ENCODE measurements around the gene SETX.

SETX gene

DNA sequence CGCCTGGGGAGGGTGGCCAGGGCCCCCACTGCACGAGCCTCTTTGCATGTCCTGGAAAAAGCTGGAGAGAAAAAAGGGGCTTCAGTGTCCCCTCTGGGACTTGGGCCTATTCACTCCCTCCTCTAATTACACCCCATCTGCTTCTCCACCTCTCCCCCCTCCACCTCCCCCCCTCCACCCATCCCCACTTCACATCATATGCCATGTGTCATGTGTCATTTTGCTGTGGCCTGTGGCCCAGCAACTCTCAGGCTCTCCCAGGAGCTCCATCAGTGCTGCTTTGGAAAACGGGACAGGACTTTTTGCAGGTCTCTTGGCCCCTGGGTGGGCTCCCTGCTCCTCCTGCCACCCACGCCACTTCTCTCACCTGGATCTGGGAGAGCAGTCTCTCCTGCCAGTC lies 124.2 kb downstream of the SETX start:
- H3K9me3 ChIP-seq (ENCODE audit: low read length), result no peaks in the 10 kb centered on the region
- H3K27me3 ChIP-seq (ENCODE audit: insufficient read depth, low read length), result peaks cover 47% of the 10 kb centered on the region
- no peak overlapping the region for H3K4me3 ChIP-seq (ENCODE audit: low read length)
- no peak overlapping the region for H2AFZ ChIP-seq (ENCODE audit: low read depth, low read length)
- no peaks in the 10 kb centered on the region for H3K4me1 ChIP-seq (ENCODE audit: insufficient read depth, low read length)
- H3K36me3 ChIP-seq (ENCODE audit: insufficient read depth, low read length), result no peaks in the 10 kb centered on the region

DNA sequence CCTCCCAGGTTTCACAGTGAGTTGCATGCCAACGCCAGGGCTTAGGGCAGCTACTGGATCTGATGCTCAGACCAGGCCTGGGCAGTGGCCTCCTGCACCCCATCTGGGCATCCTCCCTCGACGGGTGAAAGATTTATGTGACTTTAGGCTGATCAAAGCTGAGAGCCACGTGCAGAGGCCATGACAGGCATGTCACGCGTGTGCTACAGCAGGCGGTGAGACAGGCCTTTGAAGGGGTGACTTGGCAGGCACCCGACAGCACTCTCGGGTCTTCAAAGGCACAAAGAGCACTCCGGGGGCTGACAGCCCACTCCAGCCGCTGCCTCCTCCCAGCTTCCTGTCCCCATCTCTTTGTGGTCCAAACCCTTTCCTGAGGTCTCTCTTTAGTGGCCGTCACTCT lies 126.7 kb downstream of the SETX start:
- H2AFZ ChIP-seq (ENCODE audit: low read depth, low read length), result no peak overlapping the region
- peaks cover 40% of the 10 kb centered on the region for H3K27me3 ChIP-seq (ENCODE audit: insufficient read depth, low read length)
- H3K4me3 ChIP-seq (ENCODE audit: low read length), result no peak overlapping the region
- H3K4me1 ChIP-seq (ENCODE audit: insufficient read depth, low read length), result no peaks in the 10 kb centered on the region
- H3K36me3 ChIP-seq (ENCODE audit: insufficient read depth, low read length), result no peaks in the 10 kb centered on the region
- no peaks in the 10 kb centered on the region for H3K9me3 ChIP-seq (ENCODE audit: low read length)

DNA sequence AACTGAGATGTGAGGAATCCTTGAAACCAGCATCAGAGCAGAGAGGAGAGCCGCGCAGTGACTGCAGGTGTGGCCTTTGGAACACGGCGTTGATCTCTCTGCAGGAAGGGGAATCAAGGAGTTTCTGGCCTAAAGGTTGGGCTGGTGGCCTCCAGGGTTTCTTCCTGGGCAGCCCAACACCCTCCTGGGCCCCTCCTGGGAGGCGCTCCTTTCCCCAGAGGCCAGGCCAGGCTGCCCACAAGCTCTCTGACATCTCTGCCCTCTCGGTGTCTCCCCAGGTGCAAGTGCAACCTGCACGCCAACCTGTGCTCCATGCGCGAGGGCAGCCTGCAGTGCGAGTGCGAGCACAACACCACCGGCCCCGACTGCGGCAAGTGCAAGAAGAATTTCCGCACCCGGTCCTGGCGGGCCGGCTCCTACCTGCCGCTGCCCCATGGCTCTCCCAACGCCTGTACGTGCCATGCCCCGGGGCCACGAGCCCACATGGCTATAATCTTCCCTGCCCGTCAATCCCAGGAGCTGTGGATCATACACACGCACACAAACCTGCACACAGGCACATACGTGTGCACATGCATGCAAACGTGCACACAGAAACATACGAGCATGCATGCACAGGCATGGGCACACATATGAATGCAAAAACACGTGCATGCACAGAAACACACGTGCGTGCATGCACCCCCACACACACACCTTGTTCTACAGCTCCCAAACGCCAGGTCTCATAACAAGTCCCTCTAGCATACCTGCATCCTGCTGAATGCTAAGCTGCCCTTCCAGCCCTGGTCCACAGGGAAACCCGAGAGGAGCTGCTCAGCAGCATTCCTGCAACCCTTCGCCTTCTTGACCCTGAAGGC lies 128.0 kb downstream of the SETX start:
- peaks cover 39% of the 10 kb centered on the region for H3K27me3 ChIP-seq (ENCODE audit: insufficient read depth, low read length)
- no peaks in the 10 kb centered on the region for H3K9me3 ChIP-seq (ENCODE audit: low read length)
- H2AFZ ChIP-seq (ENCODE audit: low read depth, low read length), result no peak overlapping the region
- H3K4me1 ChIP-seq (ENCODE audit: insufficient read depth, low read length), result no peaks in the 10 kb centered on the region
- H3K4me3 ChIP-seq (ENCODE audit: low read length), result no peak overlapping the region
- H3K36me3 ChIP-seq (ENCODE audit: insufficient read depth, low read length), result no peaks in the 10 kb centered on the region

DNA sequence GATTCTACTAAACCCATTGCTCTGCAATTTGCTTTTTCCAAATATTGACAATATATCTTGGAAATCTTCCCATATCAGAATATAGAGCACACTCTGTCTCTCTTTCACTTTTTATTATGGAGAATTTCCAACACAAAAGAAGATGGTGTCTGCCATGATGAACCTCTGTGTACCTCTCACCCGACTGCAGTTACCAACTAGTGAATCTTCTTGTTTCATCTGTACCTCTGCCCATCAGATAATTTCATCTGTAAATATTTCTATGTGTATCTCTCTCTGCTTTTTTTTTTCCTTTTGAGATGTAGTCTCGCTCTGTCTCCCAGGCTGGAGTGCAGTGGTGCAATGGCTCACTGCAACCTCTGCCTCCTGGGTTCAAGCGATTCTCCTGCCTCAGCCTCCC lies 130.1 kb downstream of the SETX start:
- Histone ChIP-seq H3K36me3 (ENCODE audit: insufficient read depth, low read length) (no peaks in the 10 kb centered on the region), H3K9me3 (ENCODE audit: low read length) (no peaks in the 10 kb centered on the region), H2AFZ (ENCODE audit: low read depth, low read length) (no peak overlapping the region), H3K27me3 (ENCODE audit: insufficient read depth, low read length) (peaks cover 41% of the 10 kb centered on the region), H3K4me3 (ENCODE audit: low read length) (no peak overlapping the region), H3K4me1 (ENCODE audit: insufficient read depth, low read length) (no peaks in the 10 kb centered on the region)

DNA sequence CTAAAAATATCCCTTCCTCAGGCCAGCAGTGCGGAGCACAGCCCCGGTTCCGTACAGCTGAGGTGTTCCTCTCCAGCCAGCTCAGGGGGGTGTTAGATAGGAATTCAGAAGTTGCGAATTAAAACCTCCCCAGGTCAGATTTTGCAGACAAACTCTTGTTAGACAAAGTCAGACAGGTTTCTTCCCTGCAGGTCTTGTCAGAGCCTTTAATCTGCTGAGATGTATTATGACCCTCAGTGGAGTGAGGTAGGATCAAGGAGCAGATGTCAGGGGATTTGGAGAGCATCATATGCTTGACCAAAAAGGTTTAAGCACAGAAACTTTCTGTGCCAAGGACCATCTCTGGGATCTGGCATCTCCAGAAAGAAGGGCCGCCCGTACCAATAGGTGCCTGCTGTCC lies 132.8 kb downstream of the SETX start:
- Histone ChIP-seq H3K36me3 (ENCODE audit: insufficient read depth, low read length) (no peaks in the 10 kb centered on the region), H3K9me3 (ENCODE audit: low read length) (no peaks in the 10 kb centered on the region), H2AFZ (ENCODE audit: low read depth, low read length) (no peak overlapping the region), H3K27me3 (ENCODE audit: insufficient read depth, low read length) (peaks cover 33% of the 10 kb centered on the region), H3K4me3 (ENCODE audit: low read length) (no peak overlapping the region), H3K4me1 (ENCODE audit: insufficient read depth, low read length) (no peaks in the 10 kb centered on the region)

DNA sequence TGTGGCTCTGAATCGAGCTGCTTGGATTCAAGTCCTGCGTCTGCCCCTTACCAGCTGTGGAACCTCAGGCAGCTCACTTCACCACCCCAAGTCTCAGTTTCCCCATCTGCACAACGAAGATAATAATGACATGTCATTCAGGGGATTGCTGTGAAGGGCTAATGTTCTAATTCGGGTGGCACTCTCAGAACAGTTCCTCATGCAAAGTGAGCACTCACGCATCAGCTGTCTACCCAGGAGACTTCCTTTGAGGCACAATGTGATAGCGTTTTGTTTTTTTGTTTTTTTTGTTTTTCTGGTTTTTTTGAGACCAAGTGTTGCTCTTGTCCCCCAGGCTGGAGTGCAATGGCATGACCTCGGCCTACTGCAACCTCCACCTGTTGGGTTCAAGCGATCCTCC lies 136.6 kb downstream of the SETX start:
- no peak overlapping the region for H2AFZ ChIP-seq (ENCODE audit: low read depth, low read length)
- H3K4me3 ChIP-seq (ENCODE audit: low read length), result no peak overlapping the region
- H3K27me3 ChIP-seq (ENCODE audit: insufficient read depth, low read length), result peaks cover 33% of the 10 kb centered on the region
- no peaks in the 10 kb centered on the region for H3K9me3 ChIP-seq (ENCODE audit: low read length)
- H3K4me1 ChIP-seq (ENCODE audit: insufficient read depth, low read length), result peaks cover 6% of the 10 kb centered on the region
- H3K36me3 ChIP-seq (ENCODE audit: insufficient read depth, low read length), result no peaks in the 10 kb centered on the region

DNA sequence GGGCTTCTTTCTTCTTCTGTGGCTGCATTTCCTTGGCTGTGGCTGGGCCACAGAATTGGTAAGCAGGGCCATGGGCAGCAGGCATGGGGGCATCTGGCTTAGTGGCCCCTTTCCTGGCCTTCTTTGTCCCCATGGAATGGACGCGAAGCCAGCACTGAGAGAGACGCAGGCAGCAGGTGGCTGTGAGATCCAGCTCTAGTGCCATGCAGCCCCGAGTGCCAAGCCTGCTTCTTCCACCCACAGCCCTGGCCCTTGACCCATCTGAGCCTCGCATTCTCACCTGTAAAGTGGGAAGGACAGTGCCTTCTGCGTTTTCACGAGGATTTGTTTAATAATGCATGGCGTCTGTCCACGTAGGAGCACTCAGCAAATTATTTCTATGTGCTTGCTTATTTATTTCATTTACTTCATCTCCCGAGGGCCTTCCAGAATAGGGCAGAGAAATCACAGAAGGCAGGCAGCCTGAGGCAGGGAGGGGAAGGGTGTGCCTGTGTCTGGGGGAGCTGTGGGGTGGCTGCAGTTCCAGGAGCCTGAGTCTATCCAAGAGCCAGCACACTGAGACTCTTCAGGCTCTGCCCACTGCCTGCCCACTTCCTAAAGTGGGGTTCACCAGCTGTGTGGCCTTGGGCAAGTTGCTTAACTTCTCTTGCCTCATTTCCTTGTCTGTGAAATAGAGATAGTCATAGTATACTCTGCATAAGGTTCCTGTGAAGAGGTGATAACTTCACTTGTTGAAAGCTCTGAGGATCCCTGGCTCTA lies 137.7 kb downstream of the SETX start:
- no peak overlapping the region for H3K4me3 ChIP-seq (ENCODE audit: low read length)
- H3K27me3 ChIP-seq (ENCODE audit: insufficient read depth, low read length), result peaks cover 35% of the 10 kb centered on the region
- no peaks in the 10 kb centered on the region for H3K36me3 ChIP-seq (ENCODE audit: insufficient read depth, low read length)
- H3K9me3 ChIP-seq (ENCODE audit: low read length), result no peaks in the 10 kb centered on the region
- H2AFZ ChIP-seq (ENCODE audit: low read depth, low read length), result no peak overlapping the region
- H3K4me1 ChIP-seq (ENCODE audit: insufficient read depth, low read length), result peaks cover 6% of the 10 kb centered on the region

DNA sequence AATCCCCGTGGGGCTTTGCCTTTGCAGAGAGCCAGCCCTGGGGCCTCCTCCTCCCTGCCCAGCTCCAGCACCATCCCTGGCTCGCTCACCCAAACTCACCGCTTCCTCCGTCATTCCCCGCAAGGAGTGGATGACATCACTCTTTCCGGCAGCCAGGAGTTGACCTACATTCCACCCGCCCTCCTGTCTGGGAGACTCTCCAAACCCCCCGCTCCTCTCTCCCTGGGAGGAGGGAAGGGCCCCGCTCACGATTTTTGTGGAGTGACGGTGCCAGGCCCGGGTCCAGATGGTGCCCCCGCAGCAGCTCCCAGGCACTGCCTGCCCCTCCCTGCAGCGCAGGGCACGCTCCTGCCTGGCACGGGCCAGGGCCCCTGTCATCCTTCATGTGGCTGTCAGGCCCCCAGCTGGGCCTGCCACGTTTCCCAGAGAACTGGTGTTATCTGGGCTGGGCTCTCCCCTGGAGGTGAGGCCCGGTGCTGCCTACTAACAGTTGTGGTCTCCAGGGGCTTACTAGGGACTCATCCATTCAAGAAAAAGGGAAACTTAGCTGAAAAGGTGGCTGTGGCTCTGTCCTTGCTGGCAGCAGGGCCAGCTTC lies 140.7 kb downstream of the SETX start:
- Histone ChIP-seq H3K9me3 (ENCODE audit: low read length) (no peaks in the 10 kb centered on the region), H2AFZ (ENCODE audit: low read depth, low read length) (no peak overlapping the region), H3K4me3 (ENCODE audit: low read length) (no peak overlapping the region), H3K36me3 (ENCODE audit: insufficient read depth, low read length) (no peaks in the 10 kb centered on the region), H3K4me1 (ENCODE audit: insufficient read depth, low read length) (peaks cover 6% of the 10 kb centered on the region), H3K27me3 (ENCODE audit: insufficient read depth, low read length) (peaks cover 27% of the 10 kb centered on the region)

DNA sequence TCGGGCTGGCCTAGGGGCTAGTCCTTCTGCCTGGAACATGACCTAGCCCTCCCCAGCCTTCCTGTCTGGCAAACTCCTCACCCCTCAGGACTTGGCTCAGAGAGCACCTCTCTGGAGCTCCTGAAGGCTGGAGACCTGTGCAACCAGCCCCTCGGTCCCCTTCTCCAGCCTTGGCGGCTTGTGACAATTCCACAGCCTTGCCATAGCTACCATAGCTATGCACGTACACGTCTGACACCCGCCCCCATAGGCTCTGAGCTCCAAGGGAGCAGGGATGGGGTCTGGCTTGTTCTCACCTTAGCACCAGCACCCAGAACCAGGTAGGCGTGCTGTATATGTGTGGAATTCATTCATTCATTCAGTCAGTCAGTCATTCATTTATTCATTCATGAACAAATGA lies 143.2 kb downstream of the SETX start:
- Histone ChIP-seq H3K27me3 (ENCODE audit: insufficient read depth, low read length) (peaks cover 28% of the 10 kb centered on the region), H2AFZ (ENCODE audit: low read depth, low read length) (no peak overlapping the region), H3K4me1 (ENCODE audit: insufficient read depth, low read length) (peaks cover 6% of the 10 kb centered on the region), H3K36me3 (ENCODE audit: insufficient read depth, low read length) (no peaks in the 10 kb centered on the region), H3K9me3 (ENCODE audit: low read length) (no peaks in the 10 kb centered on the region), H3K4me3 (ENCODE audit: low read length) (no peak overlapping the region)

Measured in neuron (in vitro differentiated cells).